IMR-90 (cell line): ENCODE measurements around the gene IGF2BP1. TPM values are rescaled to one million over a fixed set of nuclear protein-coding genes. Genes with fewer than 3 reads are reported as not detected.

Experiments used
- ATAC-seq: fragments of 200-7000 bp; cut with Tn5 transposase; 2 replicates; pipeline ENCODE4 v1.9.1; 2020; ENCODE audit warnings: low read depth, mild to moderate bottlenecking, moderate library complexity
- BruUV-seq: library from RNA; stranded (reverse); fragments of 400-500 nt; replicated peaks from 2 replicates; lab custom pipeline; 2021; lab: Mats Ljungman, UMichigan
- CTCF ChIA-PET: fragments of 300-600 bp; formaldehyde crosslinking; extraction: SDS; loops from one replicate; lab custom pipeline; 2021; ENCODE audit warnings: antibody characterized with exemption; lab: Yijun Ruan, JAX
- POLR2A ChIA-PET: fragments of 300-600 bp; sonication (Branson Sonifier 250); formaldehyde crosslinking; loops from one replicate; lab custom pipeline; 2022; ENCODE audit warnings: antibody characterized with exemption; ENCODE audit not compliant: unreplicated experiment; lab: Charles Lee
- DNase-seq: peaks from one replicate; pipeline ENCODE4 v3.0.0; 2013
- H2AFZ ChIP-seq: replicated peaks from 2 replicates; pipeline ENCODE3; 2013; ENCODE audit warnings: low read length, mild to moderate bottlenecking; ENCODE audit not compliant: poor library complexity
- H2AK5ac ChIP-seq: 2 replicates; pipeline ENCODE4 v1.6.1; 2013; ENCODE audit warnings: low read depth, low read length, inconsistent platforms
- H2AK9ac ChIP-seq: replicated peaks from 2 replicates; pipeline ENCODE3; 2013; ENCODE audit warnings: mild to moderate bottlenecking, low read depth, low read length, moderate library complexity; ENCODE audit not compliant: poor library complexity
- H2BK120ac ChIP-seq: 2 replicates; pipeline ENCODE4 v1.6.1; 2013; ENCODE audit warnings: low read depth, low read length, inconsistent platforms
- H2BK15ac ChIP-seq: 3 replicates; pipeline ENCODE4 v1.6.1; 2013; ENCODE audit warnings: low read depth, low read length, inconsistent platforms
- H2BK20ac ChIP-seq: 2 replicates; pipeline ENCODE4 v1.6.1; 2013; ENCODE audit warnings: low read depth, mild to moderate bottlenecking, inconsistent platforms, low read length, moderate library complexity
- H2BK5ac ChIP-seq: 2 replicates; pipeline ENCODE4 v1.6.1; 2013; ENCODE audit warnings: mild to moderate bottlenecking, low read depth, low read length, inconsistent platforms; ENCODE audit not compliant: poor library complexity, severe bottlenecking
- H3K14ac ChIP-seq: replicated peaks from 2 replicates; pipeline ENCODE4 v1.6.1; 2013; ENCODE audit warnings: low read depth, low read length, inconsistent platforms
- H3K18ac ChIP-seq: 2 replicates; pipeline ENCODE4 v1.6.1; 2013; ENCODE audit warnings: low read depth, low read length, control low read depth
- H3K23ac ChIP-seq: 2 replicates; pipeline ENCODE4 v1.6.1; 2013; ENCODE audit warnings: low read depth, low read length, inconsistent platforms
- H3K27ac ChIP-seq: 2 replicates; pipeline ENCODE4 v1.5.1; 2013; ENCODE audit warnings: mild to moderate bottlenecking, control low read depth, low read length; ENCODE audit not compliant: insufficient read depth
- H3K27me3 ChIP-seq: 2 replicates; pipeline ENCODE4 v1.6.1; 2013; ENCODE audit warnings: low read length; ENCODE audit not compliant: control insufficient read depth, insufficient read depth
- H3K36me3 ChIP-seq: 2 replicates; pipeline ENCODE4 v1.6.1; 2013; ENCODE audit warnings: low read length, mixed read lengths; ENCODE audit not compliant: control insufficient read depth, insufficient read depth
- H3K4ac ChIP-seq: 2 replicates; pipeline ENCODE4 v1.6.1; 2013; ENCODE audit warnings: low read depth, low read length, inconsistent platforms
- H3K4me1 ChIP-seq: 2 replicates; pipeline ENCODE4 v1.6.1; 2013; ENCODE audit warnings: low read length, mixed read lengths; ENCODE audit not compliant: control insufficient read depth, insufficient read depth
- H3K4me2 ChIP-seq: 2 replicates; pipeline ENCODE4 v1.6.1; 2013; ENCODE audit warnings: low read depth, mild to moderate bottlenecking, control low read depth, low read length, moderate library complexity
- H3K4me3 ChIP-seq: 2 replicates; pipeline ENCODE4 v1.5.1; 2013; ENCODE audit warnings: low read depth, mild to moderate bottlenecking, control low read depth, low read length, moderate library complexity; ENCODE audit not compliant: insufficient read depth
- H3K56ac ChIP-seq: 2 replicates; pipeline ENCODE4 v1.6.1; 2013; ENCODE audit warnings: low read length, inconsistent platforms; ENCODE audit not compliant: insufficient read depth; ENCODE audit errors: extremely low read depth
- H3K79me1 ChIP-seq, 2 experiments: 2 replicates each; pipeline ENCODE4 v1.6.1; 2013; ENCODE audit warnings: low read length in 2 of 2, inconsistent platforms in 1 of 2, low read depth in 1 of 2
- H3K9ac ChIP-seq: 2 replicates; pipeline ENCODE4 v1.6.1; 2013; ENCODE audit warnings: low read depth, low read length, control low read depth
- H3K9me1 ChIP-seq: 2 replicates; pipeline ENCODE4 v1.6.1; 2013; ENCODE audit warnings: low read length, inconsistent platforms; ENCODE audit not compliant: insufficient read depth
- H3K9me3 ChIP-seq: 2 replicates; pipeline ENCODE4 v1.6.1; 2013; ENCODE audit warnings: low read length; ENCODE audit not compliant: control insufficient read depth, insufficient read depth
- H4K20me1 ChIP-seq: 2 replicates; pipeline ENCODE4 v1.6.1; 2013; ENCODE audit warnings: low read length, inconsistent platforms; ENCODE audit not compliant: insufficient read depth
- H4K5ac ChIP-seq: 2 replicates; pipeline ENCODE4 v1.6.1; 2013; ENCODE audit warnings: mild to moderate bottlenecking, low read depth, low read length, control low read depth
- H4K8ac ChIP-seq, 2 experiments: 2 replicates each; pipeline ENCODE4 v1.6.1; 2013; ENCODE audit warnings: low read depth in 2 of 2, low read length in 2 of 2, control low read depth in 1 of 2, inconsistent platforms in 1 of 2
- H4K91ac ChIP-seq: 2 replicates; pipeline ENCODE4 v1.6.1; 2013; ENCODE audit warnings: low read depth, low read length, inconsistent platforms; ENCODE audit not compliant: insufficient read depth
- BHLHE40 ChIP-seq: fragments of 150-350 bp; IDR thresholded peaks from 2 replicates; pipeline ENCODE4 v1.6.1; 2016; ENCODE audit warnings: mild to moderate bottlenecking, low read depth, low read length
- RCOR1 ChIP-seq: IDR thresholded peaks from 2 replicates; pipeline ENCODE4 v1.6.1; 2012; ENCODE audit warnings: mild to moderate bottlenecking, low read length, improper control_type of control experiment; ENCODE audit not compliant: insufficient replicate concordance
- RFX5 ChIP-seq: IDR thresholded peaks from 2 replicates; pipeline ENCODE4 v1.8.0; 2012; ENCODE audit warnings: low read depth, mild to moderate bottlenecking, low read length, moderate library complexity
- USF2 ChIP-seq: fragments of 150-350 bp; IDR thresholded peaks from 2 replicates; pipeline ENCODE4 v1.6.1; 2017; ENCODE audit warnings: mild to moderate bottlenecking, antibody characterized with exemption, low read length, low read depth
- dilution Hi-C: fragments of 300-500 bp; cut with HindIII; formaldehyde crosslinking; loops from one replicate; pipeline ENCODE4 v1.14.3; 2018; ENCODE audit warnings: low sequenced_read_pairs; ENCODE audit not compliant: unreplicated experiment
- in situ Hi-C: fragments of 300-500 bp; cut with MboI; formaldehyde crosslinking; loops from 3 replicates; pipeline ENCODE4 v1.14.3; 2019; ENCODE audit warnings: low sequenced_read_pairs, inconsistent platforms, mixed read lengths
- intact Hi-C: fragments of 100-400 bp; cut with micrococcal nuclease; formaldehyde crosslinking; loops from 2 replicates; pipeline ENCODE4 v1.10.0; 2022
- polyA plus RNA-seq, 3 experiments: library from polyadenylated mRNA; depleted of rRNA; stranded (reverse); fragments of >200 nt; gene quantifications; 2 replicates each; pipeline ENCODE4 v1.2.3, GENCODE V29; 2012; ENCODE audit warnings: low replicate concordance in 1 of 3
- total RNA-seq: library from RNA; depleted of rRNA; stranded (reverse); fragments of >200 nt; gene quantifications from 2 replicates; pipeline ENCODE4 v1.2.3, GENCODE V29; 2012
- TF ChIP-seq, protein P1 (sequence below): conservative IDR thresholded peaks from 2 replicates; pipeline ENCODE4 v1.5.1; 2012; ENCODE audit warnings: mild to moderate bottlenecking, low read depth, low read length, improper control_type of control experiment

The IGF2BP1 gene
- total and polyA plus RNA-seq, 2 of the 4 experiments (the other 2 are of a cell fraction) = 10.2 to 13.1 TPM

DNA sequence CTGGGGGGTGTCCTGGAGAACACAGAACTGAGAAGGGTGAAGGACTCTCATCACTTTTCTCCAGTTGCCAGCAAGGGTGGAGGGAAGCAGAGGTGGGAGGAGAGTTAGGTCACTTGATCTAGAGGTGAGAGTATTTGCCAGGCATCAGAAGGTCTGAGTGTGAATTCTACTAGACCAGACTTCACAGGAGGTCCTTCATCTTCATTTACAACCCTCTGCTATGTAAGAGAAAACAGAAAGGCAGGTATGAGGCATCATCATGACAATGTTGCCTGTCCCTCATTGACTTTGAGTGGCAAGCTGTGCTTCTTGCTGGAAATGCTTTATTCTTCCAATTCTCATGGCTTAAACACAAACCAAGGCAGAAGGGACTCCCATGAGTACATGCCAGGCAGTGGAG lies 89.5 kb downstream of the IGF2BP1 start:
- Histone ChIP-seq H2AFZ (no peak overlapping the region), H3K27ac (no peak overlapping the region), H3K56ac (no peak overlapping the region), H4K5ac (no peak overlapping the region), H3K18ac (no peak overlapping the region), H3K79me1 (no peaks in the 10 kb centered on the region), H3K23ac (0 out of 2 replicates have a peak overlapping the region, but pooled peaks have one; percentile 65), H3K36me3 (no peaks in the 10 kb centered on the region), H2BK20ac (no peak overlapping the region), H3K9me3 (no peaks in the 10 kb centered on the region; the same call in 1 of the 2 replicates), H2BK120ac (no peak overlapping the region), H2BK15ac (no peak overlapping the region), H2AK9ac (no peak overlapping the region), H3K4ac (no peak overlapping the region), H3K4me2 (no peak overlapping the region), H2AK5ac (no peak overlapping the region), H4K91ac (no peak overlapping the region), H3K27me3 (peaks cover 21% of the 10 kb centered on the region), H3K9ac (no peak overlapping the region), H4K20me1 (no peaks in the 10 kb centered on the region), H3K14ac (no peak overlapping the region), H4K8ac (no peak overlapping the region), H3K4me3 (no peak overlapping the region), H3K9me1 (peaks cover 5% of the 10 kb centered on the region; the same call in 1 of the 2 replicates), H3K4me1 (no peaks in the 10 kb centered on the region), H2BK5ac (no peak overlapping the region)
- DNase-seq (no peak), ATAC-seq (no peak)
- TF ChIP-seq, protein P1, sequence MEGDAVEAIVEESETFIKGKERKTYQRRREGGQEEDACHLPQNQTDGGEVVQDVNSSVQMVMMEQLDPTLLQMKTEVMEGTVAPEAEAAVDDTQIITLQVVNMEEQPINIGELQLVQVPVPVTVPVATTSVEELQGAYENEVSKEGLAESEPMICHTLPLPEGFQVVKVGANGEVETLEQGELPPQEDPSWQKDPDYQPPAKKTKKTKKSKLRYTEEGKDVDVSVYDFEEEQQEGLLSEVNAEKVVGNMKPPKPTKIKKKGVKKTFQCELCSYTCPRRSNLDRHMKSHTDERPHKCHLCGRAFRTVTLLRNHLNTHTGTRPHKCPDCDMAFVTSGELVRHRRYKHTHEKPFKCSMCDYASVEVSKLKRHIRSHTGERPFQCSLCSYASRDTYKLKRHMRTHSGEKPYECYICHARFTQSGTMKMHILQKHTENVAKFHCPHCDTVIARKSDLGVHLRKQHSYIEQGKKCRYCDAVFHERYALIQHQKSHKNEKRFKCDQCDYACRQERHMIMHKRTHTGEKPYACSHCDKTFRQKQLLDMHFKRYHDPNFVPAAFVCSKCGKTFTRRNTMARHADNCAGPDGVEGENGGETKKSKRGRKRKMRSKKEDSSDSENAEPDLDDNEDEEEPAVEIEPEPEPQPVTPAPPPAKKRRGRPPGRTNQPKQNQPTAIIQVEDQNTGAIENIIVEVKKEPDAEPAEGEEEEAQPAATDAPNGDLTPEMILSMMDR = no peak
- no peak for TF ChIP-seq BHLHE40
- no peak for TF ChIP-seq RCOR1
- TF ChIP-seq USF2 = no peak
- no peak for TF ChIP-seq RFX5
- ChIA-PET CTCF (interaction anchor here (0.6 kb wide), 1 partner anchor 10 kb away, joined by 3 read pairs; no protein-coding TSS in a partner anchor), POLR2A (no interaction called here)
- dilution Hi-C loops (no loop called here), intact Hi-C loops (no loop called here), in situ Hi-C loops (no loop called here)
- no TSS peak for BruUV-seq
